Right atrium auricular region (tissue), 2 donors: ENCODE results near the gene TDRD15. TPM values are rescaled to one million over a fixed set of nuclear protein-coding genes. Genes with fewer than 3 reads are reported as not detected.

ENCODE experiments used
- DNase-seq: peaks from one replicate; pipeline ENCODE4 v3.0.0-alpha.2; 2019; ENCODE audit warnings: low spot score
- H3K27ac ChIP-seq, 2 donors: fragments of 200-600 bp; sonication (generic); 1 replicate in 1 of 2; 2 replicates in 1 of 2; pipeline ENCODE4 v1.5.1; 2016 to 2019
- H3K27me3 ChIP-seq, 2 donors: fragments of 200-600 bp; sonication (generic); one replicate each; pipeline versions ENCODE4 v1.5.1 to v1.6.0; 2017 to 2019
- H3K36me3 ChIP-seq: fragments of 200-600 bp; sonication (generic); one replicate; pipeline ENCODE4 v1.5.1; 2016
- H3K4me1 ChIP-seq, 2 donors: fragments of 200-600 bp; sonication (generic); one replicate each; pipeline versions ENCODE4 v1.5.1 to v1.6.0; 2017 to 2019
- H3K4me3 ChIP-seq, 2 donors: fragments of 200-600 bp; sonication (generic); 1 replicate in 1 of 2; 2 replicates in 1 of 2; pipeline ENCODE4 v1.5.1; 2017 to 2019; ENCODE audit warnings: mild to moderate bottlenecking in 1 of 2, moderate library complexity in 1 of 2
- H3K9me3 ChIP-seq, 2 donors: fragments of 200-600 bp; sonication (generic); one replicate each; pipeline ENCODE4 v1.5.1; 2019
- total RNA-seq, 2 donors: library from RNA; depleted of rRNA; stranded (reverse); fragments of >200 nt; gene quantifications; one replicate each; pipeline ENCODE4 v1.1.0, GENCODE V29; 2016
- TF ChIP-seq, protein P1 (sequence below), 2 donors: fragments of 200-600 bp; sonication (generic); IDR thresholded peaks; one replicate each; pipeline ENCODE4 v1.5.1; 2019; ENCODE audit warnings: antibody characterized with exemption in 2 of 2

Gene TDRD15
- total RNA-seq, 2 donors from 2014 or later = 1.7 TPM; not detected in 1

DNA sequence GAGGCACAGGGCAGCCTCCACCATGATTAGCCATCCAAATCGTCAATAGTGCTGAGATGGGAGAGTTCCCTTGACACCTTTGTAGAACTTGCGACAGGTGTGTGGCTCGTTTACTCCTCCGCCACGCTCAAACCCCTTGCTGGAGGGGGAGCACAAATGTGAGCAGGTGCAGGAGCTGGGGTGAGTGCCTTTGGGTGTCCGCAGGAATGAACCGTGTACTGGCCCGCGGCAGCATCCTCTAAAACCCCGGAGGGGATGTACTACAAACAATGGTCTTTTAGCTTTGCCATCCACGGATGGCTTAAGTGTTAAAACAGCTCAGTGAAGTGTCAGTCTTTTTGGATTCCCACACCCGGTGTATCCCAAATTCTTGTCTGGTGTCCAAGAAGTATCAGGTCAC, 21.4 kb upstream of the TDRD15 start:
- H3K4me3 ChIP-seq = no peak overlapping the region
- TF ChIP-seq, protein P1, sequence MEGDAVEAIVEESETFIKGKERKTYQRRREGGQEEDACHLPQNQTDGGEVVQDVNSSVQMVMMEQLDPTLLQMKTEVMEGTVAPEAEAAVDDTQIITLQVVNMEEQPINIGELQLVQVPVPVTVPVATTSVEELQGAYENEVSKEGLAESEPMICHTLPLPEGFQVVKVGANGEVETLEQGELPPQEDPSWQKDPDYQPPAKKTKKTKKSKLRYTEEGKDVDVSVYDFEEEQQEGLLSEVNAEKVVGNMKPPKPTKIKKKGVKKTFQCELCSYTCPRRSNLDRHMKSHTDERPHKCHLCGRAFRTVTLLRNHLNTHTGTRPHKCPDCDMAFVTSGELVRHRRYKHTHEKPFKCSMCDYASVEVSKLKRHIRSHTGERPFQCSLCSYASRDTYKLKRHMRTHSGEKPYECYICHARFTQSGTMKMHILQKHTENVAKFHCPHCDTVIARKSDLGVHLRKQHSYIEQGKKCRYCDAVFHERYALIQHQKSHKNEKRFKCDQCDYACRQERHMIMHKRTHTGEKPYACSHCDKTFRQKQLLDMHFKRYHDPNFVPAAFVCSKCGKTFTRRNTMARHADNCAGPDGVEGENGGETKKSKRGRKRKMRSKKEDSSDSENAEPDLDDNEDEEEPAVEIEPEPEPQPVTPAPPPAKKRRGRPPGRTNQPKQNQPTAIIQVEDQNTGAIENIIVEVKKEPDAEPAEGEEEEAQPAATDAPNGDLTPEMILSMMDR (IDR thresholded peaks at IDR 0.05) = no peak
- H3K36me3 ChIP-seq = no peaks in the 10 kb centered on the region
- no peak overlapping the region for H3K27ac ChIP-seq
- no peaks in the 10 kb centered on the region for H3K9me3 ChIP-seq
- H3K27me3 ChIP-seq = no peaks in the 10 kb centered on the region
- no peak for DNase-seq
- no peaks in the 10 kb centered on the region for H3K4me1 ChIP-seq

DNA sequence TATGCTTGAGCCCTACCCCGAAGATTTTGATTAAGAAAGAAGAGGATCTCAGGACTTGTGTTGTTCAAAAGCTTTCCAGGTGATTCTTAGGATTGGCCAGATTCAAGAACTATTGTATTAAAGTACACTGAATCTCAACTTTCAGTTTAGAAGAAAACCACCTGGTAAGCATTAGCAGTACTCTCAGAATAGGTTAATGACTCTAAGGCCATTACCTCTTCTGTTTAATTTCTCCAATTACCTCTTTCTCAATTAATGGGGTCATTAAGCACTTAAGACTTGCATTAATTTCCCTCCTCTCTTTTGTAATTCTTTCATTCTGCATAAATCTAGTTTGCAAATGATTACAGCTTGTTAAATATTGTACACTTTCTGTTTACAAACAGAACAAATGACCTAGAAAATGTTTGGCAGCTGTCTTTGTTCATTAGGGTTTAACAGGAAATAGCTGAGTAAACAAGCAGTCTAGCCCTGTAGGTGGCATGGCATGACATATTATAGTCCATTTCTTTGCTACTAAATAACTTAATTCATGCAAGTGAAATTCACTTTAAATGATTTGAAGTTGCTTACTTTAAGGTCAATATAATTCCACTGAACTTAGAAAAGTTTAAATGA, 20.4 kb upstream of the TDRD15 start:
- Histone ChIP-seq H3K27ac (no peak overlapping the region), H3K9me3 (no peaks in the 10 kb centered on the region), H3K27me3 (no peaks in the 10 kb centered on the region), H3K36me3 (no peaks in the 10 kb centered on the region), H3K4me1 (no peaks in the 10 kb centered on the region), H3K4me3 (no peak overlapping the region)
- DNase-seq = no peak
- TF ChIP-seq, protein P1 (IDR thresholded peaks at IDR 0.05) = no peak

DNA sequence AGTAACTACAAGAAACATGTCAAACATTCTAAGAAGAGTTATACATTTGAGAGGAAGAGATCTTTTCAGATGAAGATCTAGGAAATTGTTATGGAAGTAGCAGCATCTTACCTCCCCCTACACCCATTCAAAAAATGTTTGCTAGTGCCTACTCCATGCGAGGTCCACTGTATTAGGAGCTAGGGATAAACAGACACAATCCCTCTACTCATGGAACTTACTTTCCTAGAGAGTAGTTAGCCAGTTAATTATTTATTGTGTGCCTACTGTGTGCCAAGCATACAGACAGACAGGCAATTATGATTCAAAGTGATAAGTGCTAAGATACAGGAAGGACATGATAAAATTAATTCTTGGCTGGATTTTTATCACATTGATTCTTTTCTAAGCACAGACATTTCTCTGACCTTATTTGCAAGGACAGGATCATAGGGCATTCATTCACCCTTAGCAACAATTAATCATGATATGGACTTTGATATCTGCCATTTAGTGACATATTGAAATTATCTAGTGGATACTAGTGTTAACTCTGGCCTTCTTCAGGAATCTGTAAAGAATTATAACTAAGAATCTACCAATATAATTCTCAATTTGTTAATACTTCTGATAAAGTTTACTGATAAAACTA, 19.6 kb upstream of the TDRD15 start:
- no peaks in the 10 kb centered on the region for H3K9me3 ChIP-seq
- no peaks in the 10 kb centered on the region for H3K27me3 ChIP-seq
- H3K36me3 ChIP-seq = no peaks in the 10 kb centered on the region
- no peaks in the 10 kb centered on the region for H3K4me1 ChIP-seq
- no peak overlapping the region for H3K27ac ChIP-seq
- no peak overlapping the region for H3K4me3 ChIP-seq
- no peak for DNase-seq
- TF ChIP-seq, protein P1 (IDR thresholded peaks at IDR 0.05) = no peak

DNA sequence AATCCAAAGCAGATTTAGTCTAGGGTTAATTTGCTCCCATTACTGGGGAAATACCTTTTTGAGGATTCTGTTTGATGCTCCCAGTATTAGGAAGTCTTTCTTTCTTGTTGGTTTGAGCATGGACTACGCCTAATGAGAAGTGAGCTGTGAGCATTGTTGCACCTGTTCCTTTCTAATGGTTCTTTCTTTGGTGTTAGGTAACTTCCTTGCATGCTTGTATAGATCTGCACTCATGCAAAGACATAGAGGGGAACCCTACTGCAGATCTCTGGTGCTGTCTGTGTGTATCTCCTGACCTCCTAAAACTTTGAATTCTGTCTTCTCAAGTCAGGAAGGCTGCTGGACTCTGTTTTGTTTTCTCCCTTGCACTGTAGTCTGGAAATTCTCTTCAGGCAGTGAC, 12.8 kb upstream of the TDRD15 start:
- TF ChIP-seq, protein P1 (IDR thresholded peaks at IDR 0.05) = no peak
- H3K9me3 ChIP-seq = no peaks in the 10 kb centered on the region

DNA sequence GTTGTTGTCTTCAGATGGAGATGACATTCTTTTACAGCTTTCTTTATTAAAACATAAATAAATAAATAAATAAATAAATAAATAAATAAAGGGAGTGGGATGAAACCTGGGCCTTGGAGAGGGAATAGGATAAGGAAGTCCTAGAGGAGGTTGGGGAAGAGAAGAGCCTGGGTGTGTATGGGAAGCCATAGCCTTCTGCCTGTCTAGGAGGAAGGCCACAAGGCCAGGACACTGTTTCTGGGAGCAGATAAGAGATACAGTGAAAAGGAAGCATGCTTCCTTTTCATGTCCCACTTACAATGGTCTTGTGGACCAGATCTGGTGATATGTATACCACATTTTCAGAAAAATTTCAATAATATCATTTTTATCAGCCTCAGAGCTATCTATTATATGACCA, 6.1 kb upstream of the TDRD15 start:
- no peaks in the 10 kb centered on the region for H3K9me3 ChIP-seq
- TF ChIP-seq, protein P1 (IDR thresholded peaks at IDR 0.05) = no peak
- DNase-seq = no peak
- no peak overlapping the region for H3K27ac ChIP-seq
- no peaks in the 10 kb centered on the region for H3K36me3 ChIP-seq
- H3K4me1 ChIP-seq = no peaks in the 10 kb centered on the region
- H3K4me3 ChIP-seq = no peak overlapping the region
- no peaks in the 10 kb centered on the region for H3K27me3 ChIP-seq

More for the DNA sequence above, 12.8 kb upstream of the TDRD15 start:
- no peak for DNase-seq
- H3K4me3 ChIP-seq = no peak overlapping the region
- H3K27me3 ChIP-seq = no peaks in the 10 kb centered on the region
- H3K27ac ChIP-seq = no peak overlapping the region
- H3K36me3 ChIP-seq = no peaks in the 10 kb centered on the region
- no peaks in the 10 kb centered on the region for H3K4me1 ChIP-seq
